Mesendoderm (in vitro differentiated cells): Measurements from ENCODE around the gene AQP5.
"Not testable (repeated sequence)": the region's sequence is repeated elsewhere in the genome, so short reads cannot be mapped to it uniquely, and the experiment has no call there.

ENCODE experiments used
- DNase-seq: peaks from one replicate; pipeline ENCODE4 v3.0.0; 2013
- H2AK5ac ChIP-seq: 2 replicates; pipeline ENCODE4 v1.6.1; 2013; ENCODE audit warnings: low read length, inconsistent platforms
- H2BK120ac ChIP-seq: 2 replicates; pipeline ENCODE4 v1.6.1; 2013; ENCODE audit warnings: low read depth, mild to moderate bottlenecking, low read length, moderate library complexity, mixed read lengths
- H2BK15ac ChIP-seq: replicated peaks from 2 replicates; pipeline ENCODE4 v1.6.1; 2013; ENCODE audit warnings: low read depth, mild to moderate bottlenecking, moderate library complexity
- H2BK5ac ChIP-seq: 2 replicates; pipeline ENCODE4 v1.6.1; 2013; ENCODE audit warnings: low read length, inconsistent platforms
- H3K18ac ChIP-seq: 2 replicates; pipeline ENCODE4 v1.6.1; 2013; ENCODE audit warnings: mild to moderate bottlenecking, low read length, mixed read lengths
- H3K23ac ChIP-seq: one replicate; pipeline ENCODE4 v1.6.1; 2013; ENCODE audit warnings: low read length
- H3K27ac ChIP-seq: 2 replicates; pipeline ENCODE4 v1.5.1; 2013; ENCODE audit warnings: low read depth, mild to moderate bottlenecking, inconsistent platforms, low read length, moderate library complexity
- H3K27me3 ChIP-seq: 2 replicates; pipeline ENCODE4 v1.6.1; 2013; ENCODE audit warnings: low read length, control low read depth, mild to moderate bottlenecking, inconsistent platforms; ENCODE audit not compliant: insufficient read depth, poor library complexity
- H3K36me3 ChIP-seq: 2 replicates; pipeline ENCODE4 v1.6.1; 2013; ENCODE audit warnings: low read length, inconsistent platforms; ENCODE audit not compliant: control insufficient read depth, insufficient read depth
- H3K4ac ChIP-seq: one replicate; pipeline ENCODE4 v1.6.1; 2013; ENCODE audit warnings: low read depth, mild to moderate bottlenecking, low read length, moderate library complexity
- H3K4me1 ChIP-seq: 2 replicates; pipeline ENCODE4 v1.6.1; 2013; ENCODE audit warnings: low read depth, low read length, inconsistent platforms; ENCODE audit not compliant: control insufficient read depth
- H3K4me2 ChIP-seq: 2 replicates; pipeline ENCODE4 v1.6.1; 2013; ENCODE audit warnings: low read length
- H3K4me3 ChIP-seq: 2 replicates; pipeline ENCODE4 v1.5.1; 2013; ENCODE audit warnings: mild to moderate bottlenecking, low read length
- H3K56ac ChIP-seq: one replicate; pipeline ENCODE4 v1.6.1; 2013; ENCODE audit warnings: low read length
- H3K79me1 ChIP-seq: 2 replicates; pipeline ENCODE4 v1.6.1; 2013; ENCODE audit warnings: low read length, inconsistent platforms
- H3K79me2 ChIP-seq: 2 replicates; pipeline ENCODE4 v1.6.1; 2013; ENCODE audit warnings: mild to moderate bottlenecking, low read length; ENCODE audit not compliant: control insufficient read depth, insufficient read depth
- H3K9ac ChIP-seq: 2 replicates; pipeline ENCODE4 v1.6.1; 2013; ENCODE audit warnings: low read length, inconsistent platforms
- H4K5ac ChIP-seq: one replicate; pipeline ENCODE4 v1.6.1; 2013; ENCODE audit warnings: low read length
- H4K8ac ChIP-seq: one replicate; pipeline ENCODE4 v1.6.1; 2013; ENCODE audit warnings: low read depth, mild to moderate bottlenecking, control low read depth, low read length, moderate library complexity
- WGBS: extraction: QIAGEN DNeasy Blood & Tissue Kit; methylation state at CpG from one replicate; pipeline ENCODE4 v1.1.7; 2013; ENCODE audit warnings: low lambda C conversion rate, missing lambda C conversion rate; ENCODE audit not compliant: insufficient coverage; ENCODE audit errors: extremely low coverage; 5-methylcytosine and 5-hydroxymethylcytosine counted together

AQP5 gene

GRCh38 chr12:49986476-49986875 lies 24.8 kb downstream of the AQP5 start:
- H3K4me2 ChIP-seq, H3K4ac ChIP-seq, H3K23ac ChIP-seq, H3K27me3 ChIP-seq, H3K27ac ChIP-seq, H2BK15ac ChIP-seq, H3K9ac ChIP-seq, H3K79me2 ChIP-seq, H2BK120ac ChIP-seq, H2AK5ac ChIP-seq, H3K79me1 ChIP-seq, H4K8ac ChIP-seq, H3K4me3 ChIP-seq, H3K36me3 ChIP-seq, H3K56ac ChIP-seq, H3K18ac ChIP-seq, H3K4me1 ChIP-seq, H4K5ac ChIP-seq, H2BK5ac ChIP-seq: not testable (repeated sequence)
- WGBS, result no CpG with 5 or more reads among the region's 3 CpGs
- peak; percentile 40 for DNase-seq

- no CpG with 5 or more reads among the region's 4 CpGs for WGBS
- no peak overlapping the region for H3K27ac ChIP-seq
- DNase-seq, result no peak
- H3K56ac ChIP-seq, result no peak overlapping the region
- H2BK120ac ChIP-seq, result no peak overlapping the region
- no peak overlapping the region for H2BK15ac ChIP-seq
- no peak overlapping the region for H3K23ac ChIP-seq
- no peak overlapping the region for H4K5ac ChIP-seq
- no peak overlapping the region for H3K4me3 ChIP-seq
- no peak overlapping the region for H2AK5ac ChIP-seq
- H3K9ac ChIP-seq, result no peak overlapping the region
- H3K27me3 ChIP-seq, result no peaks in the 10 kb centered on the region
- no peak overlapping the region for H2BK5ac ChIP-seq
- peaks cover 5% of the 10 kb centered on the region for H3K4me1 ChIP-seq
- no peaks in the 10 kb centered on the region for H3K79me2 ChIP-seq
- H3K4me2 ChIP-seq, result no peak overlapping the region
- H3K79me1 ChIP-seq, result no peaks in the 10 kb centered on the region
- no peak overlapping the region for H4K8ac ChIP-seq
- no peak overlapping the region for H3K4ac ChIP-seq
- H3K18ac ChIP-seq, result no peak overlapping the region
- peaks cover 8% of the 10 kb centered on the region for H3K36me3 ChIP-seq
Measured at GRCh38 chr12:49987625-49988303, 26.1 kb downstream of the AQP5 start.

DNA sequence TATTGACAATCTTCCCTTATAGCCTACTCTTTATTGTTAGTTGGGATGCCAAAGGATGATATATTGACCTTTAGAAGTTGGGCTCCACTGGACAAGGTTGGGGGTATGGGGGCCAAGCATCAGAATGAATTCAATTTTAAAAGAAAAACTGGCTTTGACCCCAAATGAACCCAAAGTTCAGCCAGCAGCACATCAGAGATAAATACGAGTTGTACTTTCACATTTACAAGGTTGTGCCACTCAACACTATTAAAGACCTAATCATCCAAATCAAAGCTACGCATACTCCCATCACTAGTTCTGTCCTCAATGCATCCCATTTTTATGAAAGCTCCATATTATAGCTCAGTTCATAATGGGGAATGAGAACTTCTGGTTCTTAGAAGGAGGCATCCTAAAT lies 27.7 kb downstream of the AQP5 start:
- H2AK5ac ChIP-seq, H3K4me1 ChIP-seq, H4K8ac ChIP-seq, H3K4me2 ChIP-seq, H3K9ac ChIP-seq, H3K23ac ChIP-seq, H3K79me2 ChIP-seq, H3K36me3 ChIP-seq, H2BK120ac ChIP-seq, H2BK15ac ChIP-seq, H3K27ac ChIP-seq, H2BK5ac ChIP-seq, H3K18ac ChIP-seq, H3K56ac ChIP-seq, H3K27me3 ChIP-seq, H4K5ac ChIP-seq, H3K79me1 ChIP-seq, H3K4me3 ChIP-seq, DNase-seq, H3K4ac ChIP-seq: not testable (repeated sequence)
- no CpG with 5 or more reads among the region's 2 CpGs for WGBS

DNA sequence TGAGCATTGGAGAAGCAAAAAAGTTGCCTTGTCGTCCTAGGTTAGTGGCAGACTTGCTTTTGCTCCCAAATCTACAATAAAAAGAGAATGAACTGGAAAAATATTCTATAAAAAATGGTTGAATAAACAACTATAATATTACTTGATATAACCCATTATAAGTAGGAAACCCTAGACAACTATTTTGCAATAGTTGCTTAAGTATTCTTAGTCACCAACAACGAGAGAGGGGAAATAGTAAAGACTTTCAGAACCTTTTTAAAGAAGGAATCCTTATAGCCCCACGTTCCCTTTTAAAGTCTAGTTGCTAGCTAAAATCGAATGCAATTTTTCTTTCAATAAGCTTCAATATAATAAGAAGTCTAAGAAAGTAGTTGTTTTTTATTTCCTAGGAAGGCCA lies 28.6 kb downstream of the AQP5 start:
- Histone ChIP-seq H2BK15ac (no peak overlapping the region), H3K4me1 (no peaks in the 10 kb centered on the region), H4K8ac (no peak overlapping the region), H2BK5ac (no peak overlapping the region), H3K27me3 (no peaks in the 10 kb centered on the region), H3K23ac (no peak overlapping the region), H3K56ac (no peak overlapping the region), H3K36me3 (peaks cover 10% of the 10 kb centered on the region), H3K4me2 (no peak overlapping the region), H3K79me1 (no peaks in the 10 kb centered on the region), H3K4me3 (no peak overlapping the region), H3K18ac (no peak overlapping the region), H3K27ac (no peak overlapping the region), H3K79me2 (no peaks in the 10 kb centered on the region), H2BK120ac (no peak overlapping the region), H3K9ac (no peak overlapping the region), H2AK5ac (no peak overlapping the region), H3K4ac (no peak overlapping the region), H4K5ac (no peak overlapping the region)
- no peak for DNase-seq
- WGBS, result no CpG with 5 or more reads among the region's 4 CpGs

GRCh38 chr12:49998453-49998852 lies 36.8 kb downstream of the AQP5 start:
- H3K4me2 ChIP-seq, result no peak overlapping the region
- H2AK5ac ChIP-seq, result no peak overlapping the region
- H2BK15ac ChIP-seq, result no peak overlapping the region
- no peak overlapping the region for H3K56ac ChIP-seq
- H3K9ac ChIP-seq, result no peak overlapping the region
- no peak overlapping the region for H2BK5ac ChIP-seq
- no peak overlapping the region for H3K4ac ChIP-seq
- H3K27me3 ChIP-seq, result no peaks in the 10 kb centered on the region
- no peak overlapping the region for H3K18ac ChIP-seq
- no peak overlapping the region for H3K4me3 ChIP-seq
- no peak overlapping the region for H3K23ac ChIP-seq
- peaks cover 11% of the 10 kb centered on the region for H3K36me3 ChIP-seq
- no peak overlapping the region for H3K27ac ChIP-seq
- H3K4me1 ChIP-seq, result no peaks in the 10 kb centered on the region
- no peak overlapping the region for H2BK120ac ChIP-seq
- H4K8ac ChIP-seq, result no peak overlapping the region
- H4K5ac ChIP-seq, result no peak overlapping the region
- no peak for DNase-seq
- no peaks in the 10 kb centered on the region for H3K79me1 ChIP-seq
- no CpG with 5 or more reads among the region's 2 CpGs for WGBS
- no peaks in the 10 kb centered on the region for H3K79me2 ChIP-seq

GRCh38 chr12:50003595-50003994 lies 41.9 kb downstream of the AQP5 start:
- Histone ChIP-seq H3K9ac (no peak overlapping the region), H2BK5ac (no peak overlapping the region), H4K5ac (no peak overlapping the region), H3K79me1 (peaks cover 4% of the 10 kb centered on the region), H3K4me3 (no peak overlapping the region), H3K79me2 (no peaks in the 10 kb centered on the region), H2AK5ac (no peak overlapping the region), H3K23ac (no peak overlapping the region), H3K4ac (no peak overlapping the region), H3K27me3 (no peaks in the 10 kb centered on the region), H3K18ac (no peak overlapping the region), H2BK120ac (no peak overlapping the region), H3K27ac (no peak overlapping the region), H3K4me1 (no peaks in the 10 kb centered on the region), H4K8ac (no peak overlapping the region), H2BK15ac (no peak overlapping the region), H3K4me2 (no peak overlapping the region), H3K56ac (no peak overlapping the region), H3K36me3 (peaks cover 11% of the 10 kb centered on the region)
- no CpG with 5 or more reads among the region's 2 CpGs for WGBS
- no peak for DNase-seq
